RCC 7860 (cell line): ENCODE data around the gene MYBL2.
A peak's percentile ranks its signal among the peaks of the same experiment; 100 is the strongest.

Source experiments
- DNase-seq: peaks from one replicate; pipeline ENCODE4 v3.0.0-alpha.2; 2015; ENCODE audit warnings: low spot score
- FAIRE-seq: peaks from 2 replicates; lab custom pipeline; 2012; peaks lifted over from hg19 to GRCh38; lab: Jason Lieb, UNC

MYBL2 gene

GRCh38 chr20:43681468-43681942 is 14.6 kb downstream of the MYBL2 start:
- FAIRE-seq (no peak), DNase-seq (no peak)

GRCh38 chr20:43681991-43682410 is 15.1 kb downstream of the MYBL2 start:
- FAIRE-seq (no peak), DNase-seq (no peak)

GRCh38 chr20:43682446-43682845 is 15.5 kb downstream of the MYBL2 start:
- FAIRE-seq: no peak
- no peak for DNase-seq

- DNase-seq (no peak), FAIRE-seq (no peak)
These were observed 19.9 kb downstream of the MYBL2 start for GRCh38 chr20:43686820-43687219.

GRCh38 chr20:43689165-43689564 is 22.3 kb downstream of the MYBL2 start:
- FAIRE-seq (no peak), DNase-seq (no peak)

- DNase-seq (no peak), FAIRE-seq (no peak)
These were observed 24.2 kb downstream of the MYBL2 start for GRCh38 chr20:43690943-43691598.

GRCh38 chr20:43691928-43692524 is 25.1 kb downstream of the MYBL2 start:
- FAIRE-seq (no peak), DNase-seq (peak; percentile 43)

- FAIRE-seq (no peak), DNase-seq (no peak)
These were observed 27.8 kb downstream of the MYBL2 start for GRCh38 chr20:43694763-43695162.

GRCh38 chr20:43695571-43695970 is 28.7 kb downstream of the MYBL2 start:
- no peak for DNase-seq
- FAIRE-seq: no peak

- FAIRE-seq: no peak
- DNase-seq: no peak
These were observed 33.1 kb downstream of the MYBL2 start for GRCh38 chr20:43699941-43700565.

- DNase-seq (no peak), FAIRE-seq (no peak)
These were observed 33.7 kb downstream of the MYBL2 start for GRCh38 chr20:43700627-43701026.

- DNase-seq (no peak), FAIRE-seq (no peak)
These were observed 35.6 kb downstream of the MYBL2 start for GRCh38 chr20:43702502-43702901.

GRCh38 chr20:43710370-43711044 is 43.6 kb downstream of the MYBL2 start:
- FAIRE-seq: no peak
- no peak for DNase-seq

- no peak for FAIRE-seq
- DNase-seq: no peak
These were observed 44.3 kb downstream of the MYBL2 start for GRCh38 chr20:43711098-43711654.

- DNase-seq: no peak
- no peak for FAIRE-seq
These were observed 48.1 kb downstream of the MYBL2 start for GRCh38 chr20:43715044-43715443.

GRCh38 chr20:43715511-43715910 is 48.6 kb downstream of the MYBL2 start:
- DNase-seq: no peak
- no peak for FAIRE-seq

- FAIRE-seq (no peak), DNase-seq (no peak)
These were observed 49.2 kb downstream of the MYBL2 start for GRCh38 chr20:43716123-43716522.

- FAIRE-seq (no peak), DNase-seq (no peak)
These were observed 50.1 kb downstream of the MYBL2 start for GRCh38 chr20:43716757-43717615.

- no peak for FAIRE-seq
These were observed 50.7 kb downstream of the MYBL2 start for GRCh38 chr20:43717616-43717995.

GRCh38 chr20:43720007-43720406 is 53.1 kb downstream of the MYBL2 start:
- FAIRE-seq: no peak
- DNase-seq: no peak

More at GRCh38 chr20:43717616-43717995, 50.7 kb downstream of the MYBL2 start:
- DNase-seq: no peak

GRCh38 chr20:43721097-43721428 is 54.1 kb downstream of the MYBL2 start:
- no peak for FAIRE-seq

More at GRCh38 chr20:43721097-43721428, 54.1 kb downstream of the MYBL2 start:
- no peak for DNase-seq
